Measurements from ENCODE around the gene WNT10A.

WNT10A gene

DNA sequence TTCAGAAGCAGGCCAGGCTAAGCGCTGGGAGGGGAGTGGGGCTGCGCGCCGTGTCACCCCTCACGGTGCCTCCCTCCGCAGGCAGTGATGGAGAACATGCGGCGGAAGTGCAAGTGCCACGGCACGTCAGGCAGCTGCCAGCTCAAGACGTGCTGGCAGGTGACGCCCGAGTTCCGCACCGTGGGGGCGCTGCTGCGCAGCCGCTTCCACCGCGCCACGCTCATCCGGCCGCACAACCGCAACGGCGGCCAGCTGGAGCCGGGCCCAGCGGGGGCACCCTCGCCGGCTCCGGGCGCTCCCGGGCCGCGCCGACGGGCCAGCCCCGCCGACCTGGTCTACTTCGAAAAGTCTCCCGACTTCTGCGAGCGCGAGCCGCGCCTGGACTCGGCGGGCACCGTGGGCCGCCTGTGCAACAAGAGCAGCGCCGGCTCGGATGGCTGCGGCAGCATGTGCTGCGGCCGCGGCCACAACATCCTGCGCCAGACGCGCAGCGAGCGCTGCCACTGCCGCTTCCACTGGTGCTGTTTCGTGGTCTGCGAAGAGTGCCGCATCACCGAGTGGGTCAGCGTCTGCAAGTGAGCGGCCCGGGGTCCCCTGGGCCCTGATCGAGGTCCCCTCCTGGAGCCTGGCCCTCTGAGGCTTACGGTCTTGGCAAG lies 12.2 kb downstream of the WNT10A start:
- peak; percentile 61 to 69 for DNase-seq (ENCODE audit: low read depth in 2 of 2, low spot score in 1 of 2)

DNA sequence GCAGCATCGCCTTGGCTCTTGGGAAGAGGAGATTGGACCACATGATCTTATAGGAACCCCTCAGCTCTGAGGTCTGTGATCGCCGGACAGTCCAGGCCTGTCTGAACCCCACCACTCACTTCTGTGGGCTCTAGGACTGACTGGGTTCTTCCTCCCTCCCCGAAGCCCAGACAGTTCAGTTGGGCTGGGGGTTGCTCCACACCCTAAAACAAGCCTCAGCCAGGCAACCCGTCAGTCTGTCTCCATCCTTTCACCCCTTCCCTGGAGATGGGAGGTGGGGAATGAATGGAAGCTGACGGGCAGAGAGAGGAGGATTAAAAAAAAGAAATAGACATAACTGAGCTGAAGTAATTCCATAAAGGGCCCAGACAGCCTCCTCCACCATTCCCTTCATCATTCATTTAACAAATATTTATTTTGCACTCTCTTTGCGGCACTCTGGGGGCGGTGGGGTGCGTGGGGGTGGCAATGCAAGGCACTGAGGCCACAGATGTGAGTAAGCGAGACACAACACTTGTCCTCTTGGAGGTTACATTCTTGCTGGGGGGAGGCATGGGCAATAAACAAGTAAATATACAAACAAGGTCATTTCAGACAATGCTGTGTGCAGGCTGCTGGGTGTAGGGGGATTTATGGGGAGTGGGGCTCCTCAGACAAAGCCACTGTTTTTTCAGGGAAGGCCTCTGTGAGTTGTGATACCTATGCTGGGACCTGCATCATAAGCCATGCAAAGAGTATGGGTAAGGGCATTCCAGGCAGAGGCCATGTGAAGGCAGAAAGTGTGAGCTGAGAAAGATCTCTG lies 12.9 kb downstream of the WNT10A start:
- no peak for DNase-seq (ENCODE audit: low read depth in 2 of 2, low spot score in 1 of 2)

DNA sequence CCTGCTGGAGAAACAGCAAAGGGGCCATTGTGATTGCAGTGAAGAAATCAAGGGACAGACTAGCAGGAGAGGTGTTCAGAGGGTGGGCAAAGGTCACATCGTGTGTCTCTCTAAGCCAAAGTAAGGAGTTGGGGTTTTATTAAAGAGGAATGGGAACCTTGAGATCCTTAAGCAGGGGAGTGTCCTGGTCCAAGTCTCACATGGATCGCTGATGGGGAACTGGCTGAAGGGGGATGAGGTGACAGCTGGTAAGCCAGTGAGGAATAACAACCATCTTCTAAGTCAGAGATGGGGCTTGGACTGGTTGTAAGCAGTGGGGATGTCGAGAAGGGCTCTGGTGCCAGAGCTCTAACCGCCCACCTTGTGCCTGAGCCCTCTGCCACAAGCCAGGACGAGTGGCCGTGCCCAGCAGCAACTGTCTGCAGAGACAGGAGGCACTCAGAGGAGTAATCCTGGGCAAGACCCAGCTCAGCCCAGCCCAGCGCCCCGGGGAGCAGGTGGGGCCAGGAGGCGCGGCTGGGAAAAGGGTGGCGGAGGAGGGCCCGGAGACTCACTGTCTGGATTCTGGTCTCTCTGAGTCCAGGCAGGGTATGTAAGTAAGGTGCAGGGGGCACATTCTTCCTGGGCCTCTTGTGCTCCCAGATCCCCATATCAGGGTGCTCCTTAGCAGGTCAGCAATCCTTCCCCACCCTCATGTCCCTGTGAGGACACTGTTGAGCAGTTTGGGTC lies 13.7 kb downstream of the WNT10A start:
- no peak for DNase-seq (ENCODE audit: low read depth in 2 of 2, low spot score in 1 of 2)

DNA sequence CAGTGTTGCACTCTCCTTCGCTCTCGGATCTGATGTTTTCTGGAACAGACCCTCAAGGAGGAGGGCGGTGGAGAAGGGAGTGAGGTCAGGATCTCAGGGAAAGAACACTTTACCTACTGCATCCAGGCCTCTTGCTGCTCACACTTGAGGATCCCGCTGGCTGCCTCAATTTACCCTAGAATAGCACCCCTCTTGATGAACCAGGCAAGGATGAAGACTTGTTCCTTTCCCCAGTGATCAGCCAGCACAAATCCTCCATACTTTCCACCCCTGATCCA lies 14.2 kb downstream of the WNT10A start:
- DNase-seq (ENCODE audit: low read depth in 2 of 2, low spot score in 1 of 2) = no peak

DNA sequence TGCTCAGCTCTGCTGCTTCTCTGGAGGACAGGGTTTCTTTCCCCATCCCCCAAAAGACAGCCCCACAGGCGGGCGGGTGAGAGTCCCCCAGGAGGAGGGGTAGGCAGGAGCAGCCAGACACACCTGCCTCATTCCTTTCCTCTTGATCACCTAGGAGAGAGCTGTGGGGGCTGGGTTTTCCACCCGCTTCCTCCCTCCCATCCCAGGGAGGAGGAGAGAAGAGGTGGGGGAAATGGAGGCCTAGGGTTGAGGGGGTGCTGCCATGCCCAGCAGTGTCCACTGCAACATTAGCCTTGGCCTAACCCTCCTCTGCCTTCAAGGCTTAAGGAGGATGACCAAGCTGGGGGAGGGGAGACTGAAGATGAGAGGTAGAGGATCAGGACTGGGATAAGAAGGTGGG lies 14.7 kb downstream of the WNT10A start:
- DNase-seq (ENCODE audit: low read depth in 2 of 2, low spot score in 1 of 2) = no peak

DNA sequence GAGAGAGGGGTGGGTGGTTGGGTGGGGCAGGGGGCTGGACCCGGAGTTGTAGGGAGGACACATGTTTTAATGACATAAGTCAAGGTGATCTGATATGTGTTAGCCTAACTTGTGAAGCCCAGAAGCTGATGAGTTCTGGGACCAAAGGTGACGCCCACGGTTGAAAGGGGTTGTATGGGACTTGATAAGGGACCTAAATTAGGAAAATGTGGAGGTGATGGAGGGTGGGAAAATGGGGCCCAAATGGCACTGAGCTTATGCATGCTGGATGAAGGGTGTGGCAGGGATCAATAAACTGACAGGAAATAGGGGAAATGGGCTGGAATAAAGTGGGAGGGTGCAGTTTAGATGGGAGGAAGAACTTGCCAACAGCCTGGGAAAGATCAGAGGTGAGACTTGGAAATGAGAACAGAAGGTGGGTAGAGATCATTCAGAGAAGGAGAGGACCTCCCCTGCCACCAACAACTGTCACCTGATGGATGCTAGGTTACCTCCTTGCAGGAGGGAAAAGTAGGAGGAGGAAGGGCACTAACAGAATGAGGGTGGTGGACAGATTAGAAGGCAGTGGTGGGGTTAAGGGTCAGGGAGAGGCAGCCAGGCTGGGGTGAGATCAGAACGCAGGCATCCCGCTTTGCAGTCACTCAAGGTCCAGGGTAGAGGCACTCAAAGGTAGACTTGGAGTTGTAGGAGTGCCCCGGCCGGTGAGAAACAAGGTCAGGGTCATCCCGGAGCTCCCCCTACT lies 15.3 kb downstream of the WNT10A start:
- no peak for DNase-seq (ENCODE audit: low read depth in 2 of 2, low spot score in 1 of 2)

DNA sequence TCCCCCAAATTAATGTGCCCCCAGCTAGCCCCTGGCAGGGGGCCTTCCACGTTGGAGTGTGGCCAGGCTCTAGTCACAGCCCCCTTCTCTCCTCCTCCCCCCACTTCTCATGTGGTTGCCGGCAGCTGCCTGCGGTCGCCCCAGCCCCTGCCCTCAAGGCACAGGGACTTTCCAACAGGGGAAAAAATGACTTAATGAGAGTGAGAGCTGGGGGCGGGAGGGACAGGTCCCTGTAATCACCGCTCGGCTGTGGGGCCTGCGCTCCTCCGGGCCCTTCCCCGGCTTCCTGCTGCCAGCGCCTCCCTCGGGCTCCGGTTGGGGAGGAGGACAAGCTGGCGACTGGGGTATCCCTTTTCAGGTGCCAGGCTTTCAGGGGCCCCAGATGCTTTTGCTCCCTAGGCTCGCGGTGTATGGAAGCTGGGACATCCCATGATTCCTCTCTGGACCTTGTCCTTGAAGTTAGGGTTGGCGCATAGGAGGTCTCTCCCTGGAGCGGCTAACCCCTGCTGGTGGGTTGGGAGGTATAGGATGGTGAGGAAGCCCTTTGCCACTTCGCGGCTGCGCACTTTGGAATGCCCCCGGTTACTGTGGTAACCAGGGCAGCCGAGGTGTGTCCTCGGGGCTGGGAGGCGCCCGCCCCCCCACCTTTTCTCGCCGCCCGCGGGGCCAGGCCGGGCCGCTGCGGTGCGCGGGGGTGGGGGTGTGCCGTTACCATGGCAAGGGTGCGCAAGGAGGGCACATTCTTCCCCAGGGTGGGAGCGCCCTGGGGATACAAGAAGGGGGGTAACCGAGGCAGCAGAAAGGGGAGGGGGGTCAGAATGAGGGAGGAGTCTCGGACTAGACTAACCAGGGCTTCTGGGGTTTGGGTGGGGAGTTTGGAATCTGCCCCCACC lies 16.1 kb downstream of the WNT10A start:
- peak; percentile 53 to 71 for DNase-seq (ENCODE audit: low read depth in 2 of 2, low spot score in 1 of 2)

DNA sequence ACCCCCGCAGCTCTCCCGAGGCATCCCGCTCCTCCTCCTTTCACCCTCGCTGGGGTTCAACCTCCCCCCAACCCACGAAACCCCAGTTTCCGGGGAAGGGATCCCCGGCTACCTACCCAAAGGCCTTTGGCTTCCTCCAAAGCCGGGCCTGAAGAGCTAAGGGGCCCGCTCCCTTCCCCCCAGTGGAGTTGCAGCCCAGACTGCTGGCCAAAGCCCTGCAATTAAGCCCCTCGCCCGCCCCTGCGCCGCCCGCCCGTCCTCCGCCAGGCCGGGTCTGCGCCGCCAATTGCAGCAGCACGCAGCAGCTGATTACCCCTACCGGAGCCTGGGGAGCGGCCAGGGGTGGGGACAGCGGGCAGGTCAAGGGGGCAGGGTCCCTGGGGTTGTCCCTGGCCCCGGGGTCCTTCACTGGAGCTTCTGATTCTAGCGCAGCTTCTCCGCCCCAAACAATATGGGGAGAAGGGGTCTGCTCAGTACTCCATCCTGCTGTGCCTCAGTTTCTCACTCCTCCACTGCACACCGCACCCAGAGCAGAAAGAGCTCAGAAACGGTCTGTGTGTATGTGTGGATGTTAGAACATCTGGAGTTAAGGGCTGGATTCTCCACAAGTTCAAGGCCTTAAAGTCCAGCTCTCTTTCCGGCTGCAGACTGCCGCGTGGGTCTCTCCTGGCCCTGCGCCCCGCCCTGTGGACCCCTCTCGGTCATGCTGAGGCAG lies 16.9 kb downstream of the WNT10A start:
- DNase-seq (ENCODE audit: low read depth in 2 of 2, low spot score in 1 of 2) = no peak

DNA sequence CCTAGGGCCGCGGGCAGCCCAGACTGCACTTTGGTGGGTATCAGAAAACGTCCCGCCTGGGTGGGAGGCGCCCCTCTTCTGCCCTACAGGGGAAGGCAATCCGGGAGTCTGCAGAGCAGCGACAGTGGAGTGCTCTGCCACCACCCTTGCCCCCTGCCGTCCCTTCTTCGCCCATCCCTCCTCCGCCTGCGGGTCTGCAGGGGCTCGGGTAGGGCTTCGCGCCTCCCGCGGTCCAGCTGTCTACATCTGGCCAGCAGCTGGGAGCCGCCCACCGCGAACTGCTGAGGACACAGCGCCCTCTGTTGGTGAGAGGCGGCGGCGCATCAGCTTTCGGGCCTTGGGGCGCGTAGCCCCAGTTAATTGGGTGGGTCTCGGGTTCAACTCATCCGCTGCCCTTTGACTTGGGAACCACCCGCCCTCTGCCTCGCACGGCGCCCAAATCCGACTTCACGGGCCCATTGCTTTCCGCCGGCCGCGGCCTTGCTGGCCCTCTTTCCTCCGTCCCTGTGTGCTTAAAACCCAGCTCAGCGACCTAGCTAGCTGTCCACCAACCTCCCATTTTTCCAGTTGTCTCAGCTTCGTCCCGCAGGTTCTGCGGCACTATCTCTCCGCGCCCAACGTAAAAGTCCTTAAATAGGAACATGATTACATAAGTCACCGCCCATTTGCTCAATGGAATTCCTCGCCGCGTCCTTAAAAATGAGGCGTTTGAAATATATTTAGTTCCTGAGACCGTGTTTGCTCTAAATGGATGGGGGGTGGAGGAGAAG lies 17.6 kb downstream of the WNT10A start:
- peak; percentile 65 to 68 for DNase-seq (ENCODE audit: low read depth in 2 of 2, low spot score in 1 of 2)

DNA sequence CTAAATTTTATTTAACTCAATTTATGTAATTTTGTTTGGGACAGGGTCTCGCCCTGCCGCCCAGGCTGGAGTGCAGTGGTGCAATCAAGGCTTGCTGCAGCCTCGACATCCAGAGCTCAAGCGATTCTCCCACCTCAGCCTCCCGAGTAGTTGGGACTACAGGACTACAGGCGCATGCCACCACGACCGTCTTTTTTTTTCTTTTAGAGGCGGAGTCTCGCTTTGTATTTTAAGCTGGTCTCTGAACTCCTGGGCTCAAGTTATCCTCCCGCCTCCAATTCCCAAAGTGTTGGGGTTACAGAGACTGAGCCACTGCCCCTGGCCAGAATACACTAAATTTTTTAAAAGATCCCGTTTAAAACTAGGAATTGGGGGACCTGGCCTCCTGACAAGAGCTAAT lies 18.5 kb downstream of the WNT10A start:
- no peak for DNase-seq (ENCODE audit: low read depth in 2 of 2, low spot score in 1 of 2)

DNA sequence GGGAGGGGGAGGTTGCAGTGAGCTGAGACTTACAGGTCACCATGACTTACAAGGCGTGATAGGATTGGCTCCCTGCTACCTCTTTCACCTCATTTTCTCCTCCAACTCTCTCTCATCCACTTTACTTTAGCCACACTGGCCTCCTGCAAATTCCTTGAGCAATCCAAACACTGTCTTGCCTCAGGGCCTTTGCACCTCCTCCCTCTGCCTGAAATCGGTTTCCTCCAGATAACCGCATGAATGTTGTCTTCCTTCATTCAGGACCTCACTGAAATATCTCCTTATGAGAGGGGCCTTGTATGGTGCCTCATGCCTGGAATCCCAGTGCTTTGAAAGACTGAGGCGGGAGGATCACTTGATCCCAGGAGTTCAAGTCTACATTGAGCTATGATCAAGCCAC lies 21.8 kb downstream of the WNT10A start:
- DNase-seq (ENCODE audit: low read depth in 2 of 2, low spot score in 1 of 2) = no peak

DNA sequence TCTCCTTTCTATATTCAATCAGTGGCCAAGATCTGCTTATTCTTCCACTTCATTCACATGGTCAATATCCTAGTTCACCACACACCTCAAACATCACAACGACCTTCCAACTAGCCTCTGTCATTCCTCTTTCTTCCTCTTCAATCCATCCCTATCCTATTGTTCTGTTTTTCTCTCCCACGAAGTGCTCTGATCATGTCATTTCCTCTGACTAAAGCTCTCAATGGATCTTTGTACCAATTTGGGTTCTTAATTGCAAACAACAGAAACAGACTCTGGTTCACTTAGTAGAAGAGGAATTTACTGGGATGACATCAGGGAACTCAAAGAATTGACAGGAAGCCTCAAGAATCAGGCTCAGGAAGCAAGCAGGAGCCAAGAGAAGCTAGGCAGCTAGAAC lies 23.5 kb downstream of the WNT10A start:
- no peak for DNase-seq (ENCODE audit: low read depth in 2 of 2, low spot score in 1 of 2)

DNA sequence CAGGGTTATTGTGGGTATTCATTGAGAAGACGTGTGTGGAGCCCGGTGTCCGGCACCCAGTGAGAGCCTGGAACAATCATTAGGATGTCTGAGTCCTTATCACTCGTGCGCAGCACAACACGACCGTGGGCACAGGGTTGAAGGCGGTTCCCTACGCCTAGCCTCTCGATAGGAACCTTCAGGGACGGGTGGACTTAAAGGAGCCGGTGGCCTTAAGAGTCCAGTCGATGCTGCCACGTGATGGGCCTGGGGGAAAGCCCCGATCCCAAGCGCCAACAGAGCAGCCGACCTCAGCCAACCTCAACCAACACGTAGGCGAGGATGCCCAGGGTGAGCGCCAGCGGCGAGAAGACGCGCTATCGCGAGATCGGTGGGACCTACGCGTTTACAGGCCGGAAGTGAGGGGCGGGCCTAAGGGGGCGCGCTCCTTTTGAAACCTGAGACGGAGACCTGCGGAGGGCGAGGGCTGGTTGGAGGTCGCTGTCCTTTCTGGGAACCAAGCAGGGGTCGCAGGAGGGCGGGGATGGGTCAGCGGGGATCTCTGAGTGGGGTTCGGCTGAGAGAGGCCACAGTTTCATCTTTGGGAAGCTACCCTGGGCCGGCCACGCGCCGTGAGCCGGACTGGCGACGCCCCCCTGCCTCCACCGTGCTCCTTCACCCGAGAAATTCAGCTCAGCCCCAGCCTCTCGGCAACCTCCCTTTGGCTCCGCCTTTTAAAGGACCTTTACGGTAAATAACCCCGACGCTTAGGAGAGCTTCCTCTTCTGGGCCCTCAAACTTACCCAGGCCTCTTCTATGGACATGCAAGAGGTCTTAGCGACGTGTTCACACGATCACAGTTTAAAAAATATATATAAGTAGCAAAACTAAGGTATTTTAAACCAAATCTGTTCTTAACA lies 28.3 kb downstream of the WNT10A start:
- peak; percentile 62 to 69 for DNase-seq (ENCODE audit: low read depth in 2 of 2, low spot score in 1 of 2)

DNA sequence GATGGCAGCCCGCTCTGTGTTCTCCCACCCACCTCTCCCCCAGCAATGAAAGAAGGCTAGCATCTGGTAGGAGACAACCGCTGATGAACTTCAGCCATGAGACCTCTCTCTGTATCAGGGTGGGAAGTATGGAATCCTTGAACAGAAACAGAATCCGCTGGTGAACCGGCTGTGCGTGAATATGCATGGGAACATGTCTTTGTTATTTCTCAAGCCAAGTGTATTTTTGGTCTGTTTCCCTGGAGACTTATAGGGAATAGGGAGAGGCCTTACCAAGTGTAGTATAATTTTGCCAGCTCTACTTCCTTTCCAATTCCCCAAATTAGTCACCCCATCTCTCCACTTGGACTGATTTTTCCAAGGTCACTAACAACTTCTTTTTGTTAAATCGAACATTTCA lies 30.1 kb downstream of the WNT10A start:
- DNase-seq (ENCODE audit: low read depth in 2 of 2, low spot score in 1 of 2) = no peak

DNA sequence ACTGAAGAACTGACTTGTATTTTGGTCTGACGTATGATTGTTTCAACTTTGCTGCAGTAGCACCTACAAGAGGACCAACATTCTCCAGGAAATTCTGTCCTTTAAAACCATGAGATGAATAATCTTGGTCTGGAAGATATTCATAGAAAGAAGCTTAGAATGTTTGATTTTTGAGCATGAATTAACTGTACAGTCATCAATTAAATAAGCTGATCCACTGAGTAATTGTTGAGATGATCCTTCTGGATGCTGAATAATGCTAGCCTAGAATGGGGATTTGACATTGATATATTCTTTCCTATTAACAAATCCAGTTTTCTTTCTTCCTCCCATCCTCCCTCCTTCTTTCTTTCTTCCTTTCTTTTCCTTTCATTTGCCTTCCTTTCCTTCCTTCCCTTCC lies 39.9 kb downstream of the WNT10A start:
- DNase-seq (ENCODE audit: low read depth in 2 of 2, low spot score in 1 of 2) = no peak

DNA sequence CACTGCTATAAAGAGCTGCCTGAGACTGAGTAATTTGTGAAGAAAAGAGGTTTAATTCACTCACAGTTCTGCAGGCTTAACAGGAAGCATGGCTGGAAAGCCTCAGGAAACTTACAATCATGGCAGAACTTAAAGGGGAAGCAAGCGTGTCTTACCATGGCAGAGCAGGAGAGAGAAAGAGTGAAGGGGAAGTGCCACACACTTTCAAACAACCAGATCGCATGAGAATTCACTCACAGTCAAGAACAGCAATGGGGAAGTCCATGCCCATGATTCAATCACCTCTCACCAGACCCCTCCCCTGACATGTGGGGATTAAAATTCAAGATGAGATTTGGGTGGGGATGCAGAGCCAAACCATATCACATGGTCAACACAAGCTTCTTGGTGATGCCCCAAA lies 44.1 kb downstream of the WNT10A start:
- DNase-seq (ENCODE audit: low read depth in 2 of 2, low spot score in 1 of 2) = no peak

DNA sequence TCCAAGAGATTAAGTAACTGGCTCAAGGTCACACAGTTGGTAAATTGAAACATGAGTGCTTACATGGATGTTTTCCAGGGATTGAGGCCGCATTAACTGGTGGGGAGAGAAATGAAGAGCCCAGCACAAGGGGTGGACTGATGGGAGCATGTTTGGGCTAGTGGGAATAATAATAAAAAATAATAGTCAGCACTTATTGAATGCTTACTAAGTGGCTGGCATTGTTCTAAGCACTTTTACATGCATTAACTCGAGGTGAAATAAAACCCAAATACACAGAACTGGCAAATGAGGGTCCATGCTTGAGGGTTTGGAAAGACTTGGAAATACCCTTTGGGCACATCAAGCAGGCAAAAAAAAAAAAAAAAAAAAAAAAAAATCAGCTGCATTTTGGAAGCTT lies 44.8 kb downstream of the WNT10A start:
- no peak for DNase-seq (ENCODE audit: low read depth in 2 of 2, low spot score in 1 of 2)

DNA sequence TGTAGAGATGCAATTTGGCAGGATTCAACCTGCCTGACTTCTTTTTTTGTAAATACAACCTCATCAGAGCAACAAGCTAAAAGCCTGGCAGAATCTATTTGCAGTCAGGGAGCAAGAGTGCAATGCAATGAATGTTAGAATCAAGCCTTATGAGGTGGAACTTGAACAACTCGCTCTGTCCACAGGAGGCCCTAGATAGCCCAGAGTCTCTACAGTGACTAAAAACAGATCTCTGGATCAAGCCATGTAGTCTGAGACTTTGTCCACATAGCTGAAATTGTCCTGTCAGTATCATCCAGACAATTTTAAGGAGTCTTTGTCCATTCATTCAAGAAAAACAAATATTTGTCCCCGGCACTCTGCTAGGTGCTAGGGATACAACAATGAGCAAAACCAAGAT lies 46.8 kb downstream of the WNT10A start:
- DNase-seq (ENCODE audit: low read depth in 2 of 2, low spot score in 1 of 2) = no peak

Data from stimulated activated CD8-positive, alpha-beta memory T cell treated with anti-CD3 and anti-CD28 coated beads, Interleukin-4, amount 100 ng/mL, for 1 hour (primary cell).